Neural progenitor cell (in vitro differentiated cells): ENCODE measurements around the gene MYOF. TPM values are rescaled to one million over a fixed set of nuclear protein-coding genes. Genes with fewer than 3 reads are reported as not detected.

Experiments
- DNase-seq: peaks from one replicate; pipeline ENCODE4 v3.0.0-alpha.2; 2016; ENCODE audit warnings: low spot score
- H2AFZ ChIP-seq: fragments of 200-600 bp; sonication (generic); replicated peaks from 2 replicates; pipeline ENCODE4 v1.6.1; 2016; ENCODE audit warnings: antibody characterized with exemption
- H3F3A ChIP-seq: fragments of 200-600 bp; sonication (generic); 2 replicates; pipeline ENCODE4 v1.6.1; 2016; ENCODE audit warnings: antibody characterized with exemption, low read depth
- H3K27ac ChIP-seq: fragments of 200-600 bp; sonication (generic); 2 replicates; pipeline ENCODE4 v1.5.1; 2016; ENCODE audit warnings: mild to moderate bottlenecking
- H3K27me3 ChIP-seq: fragments of 200-600 bp; sonication (generic); 2 replicates; pipeline ENCODE4 v1.6.1; 2016; ENCODE audit warnings: mild to moderate bottlenecking, moderate library complexity
- H3K36me3 ChIP-seq: fragments of 200-600 bp; sonication (generic); 2 replicates; pipeline ENCODE4 v1.5.1; 2016
- H3K4me1 ChIP-seq: fragments of 200-600 bp; sonication (generic); 2 replicates; pipeline ENCODE4 v1.6.1; 2016; ENCODE audit warnings: mixed run types
- H3K4me2 ChIP-seq: fragments of 200-600 bp; sonication (generic); 2 replicates; pipeline ENCODE4 v1.6.1; 2016
- H3K4me3 ChIP-seq: fragments of 200-600 bp; sonication (generic); 2 replicates; pipeline ENCODE4 v1.5.1; 2016
- H3K79me2 ChIP-seq: fragments of 200-600 bp; sonication (generic); 2 replicates; pipeline ENCODE4 v1.6.1; 2016; ENCODE audit warnings: low read depth
- H3K9ac ChIP-seq: fragments of 200-600 bp; sonication (generic); 2 replicates; pipeline ENCODE4 v1.6.1; 2016
- H3K9me3 ChIP-seq: fragments of 200-600 bp; sonication (generic); 2 replicates; pipeline ENCODE4 v1.5.1; 2016; ENCODE audit warnings: low read depth
- H4K20me1 ChIP-seq: fragments of 200-600 bp; sonication (generic); 2 replicates; pipeline ENCODE4 v1.6.1; 2016; ENCODE audit warnings: low read depth
- H3K27ac Mint-ChIP-seq: 3 replicates; pipeline ENCODE4 v1.8.0; 2021; ENCODE audit warnings: mixed read lengths
- H3K27me3 Mint-ChIP-seq: 2 replicates; pipeline ENCODE4 v1.8.0; 2022; ENCODE audit warnings: low read depth, mild to moderate bottlenecking, inconsistent platforms, moderate library complexity, mixed read lengths; ENCODE audit not compliant: insufficient read depth
- H3K36me3 Mint-ChIP-seq: 3 replicates; pipeline ENCODE4 v1.8.0; 2021; ENCODE audit warnings: mixed read lengths
- H3K4me1 Mint-ChIP-seq: 3 replicates; pipeline ENCODE4 v1.8.0; 2021; ENCODE audit warnings: mixed read lengths
- H3K4me3 Mint-ChIP-seq: 3 replicates; pipeline ENCODE4 v1.8.0; 2021; ENCODE audit warnings: mild to moderate bottlenecking, moderate library complexity, mixed read lengths
- H3K9me3 Mint-ChIP-seq: 3 replicates; pipeline ENCODE4 v1.8.0; 2020; ENCODE audit warnings: mixed read lengths
- CTCF ChIP-seq: fragments of 200-600 bp; sonication (generic); IDR thresholded peaks from 2 replicates; pipeline ENCODE4 v1.5.1; 2017; ENCODE audit warnings: antibody characterized with exemption, mild to moderate bottlenecking
- EZH2 ChIP-seq: fragments of 200-600 bp; sonication (generic); IDR thresholded peaks from 2 replicates; pipeline ENCODE4 v1.6.1; 2017; ENCODE audit warnings: antibody characterized with exemption, mild to moderate bottlenecking, moderate library complexity
- EZH2phosphoT487 ChIP-seq: fragments of 200-600 bp; sonication (generic); IDR thresholded peaks from 2 replicates; pipeline ENCODE4 v1.6.1; 2017; ENCODE audit warnings: antibody characterized with exemption
- small RNA-seq: library from RNA; depleted of rRNA; stranded (forward); fragments of <200 nt; gene quantifications from one replicate; pipeline ENCODE3, GENCODE V24; 2015
- total RNA-seq: library from RNA; depleted of rRNA; stranded (reverse); fragments of >200 nt; gene quantifications from 2 replicates; pipeline ENCODE4 v1.2.3, GENCODE V29; 2015; ENCODE audit warnings: low replicate concordance

The MYOF gene
- total RNA-seq, 1 donor from 2014 or later, result 1.6 TPM

GRCh38 chr10:93261961-93262610 is 220.0 kb downstream of the MYOF start:
- Histone ChIP-seq H3K4me1 (no peaks in the 10 kb centered on the region), H3K4me3 (no peak overlapping the region), H3F3A (no peaks in the 10 kb centered on the region), H3K27ac (no peak overlapping the region), H3K36me3 (no peaks in the 10 kb centered on the region), H3K79me2 (no peaks in the 10 kb centered on the region), H3K9ac (no peak overlapping the region), H2AFZ (no peak overlapping the region), H3K4me2 (no peak overlapping the region), H3K27me3 (no peaks in the 10 kb centered on the region), H3K9me3 (no peaks in the 10 kb centered on the region), H4K20me1 (no peaks in the 10 kb centered on the region)
- Mint-ChIP-seq H3K4me1 (no peaks in the 10 kb centered on the region), H3K36me3 (no peaks in the 10 kb centered on the region), H3K4me3 (no peak overlapping the region), H3K27me3 (no peaks in the 10 kb centered on the region), H3K9me3 (no peaks in the 10 kb centered on the region), H3K27ac (no peak overlapping the region)
- no peak for DNase-seq
- TF ChIP-seq EZH2 (no peak), EZH2phosphoT487 (no peak), CTCF (no peak)

GRCh38 chr10:93261089-93261488 is 221.0 kb downstream of the MYOF start:
- no peak overlapping the region for H2AFZ ChIP-seq
- no peak overlapping the region for H3K9ac ChIP-seq
- Mint-ChIP-seq H3K4me3 (no peak overlapping the region), H3K36me3 (no peaks in the 10 kb centered on the region), H3K27me3 (no peaks in the 10 kb centered on the region), H3K27ac (no peak overlapping the region), H3K9me3 (no peaks in the 10 kb centered on the region), H3K4me1 (no peaks in the 10 kb centered on the region)
- H3F3A ChIP-seq, result no peaks in the 10 kb centered on the region
- no peak overlapping the region for H3K4me2 ChIP-seq
- no peak for TF ChIP-seq CTCF
- TF ChIP-seq EZH2, result no peak
- TF ChIP-seq EZH2phosphoT487, result no peak
- no peaks in the 10 kb centered on the region for H3K27me3 ChIP-seq
- H3K4me1 ChIP-seq, result no peaks in the 10 kb centered on the region
- H3K79me2 ChIP-seq, result no peaks in the 10 kb centered on the region
- H3K9me3 ChIP-seq, result no peaks in the 10 kb centered on the region
- no peak overlapping the region for H3K27ac ChIP-seq
- H4K20me1 ChIP-seq, result no peaks in the 10 kb centered on the region
- no peak overlapping the region for H3K4me3 ChIP-seq
- H3K36me3 ChIP-seq, result no peaks in the 10 kb centered on the region
- DNase-seq, result no peak

- TF ChIP-seq EZH2, result no peak
- no peak for TF ChIP-seq EZH2phosphoT487
- TF ChIP-seq CTCF, result no peak
- no peak overlapping the region for H3K4me3 ChIP-seq
- H3K9ac ChIP-seq, result no peak overlapping the region
- H3K9me3 ChIP-seq, result no peaks in the 10 kb centered on the region
- H3K27ac ChIP-seq, result no peak overlapping the region
- H3K27me3 Mint-ChIP-seq, result no peaks in the 10 kb centered on the region
- no peaks in the 10 kb centered on the region for H4K20me1 ChIP-seq
- no peaks in the 10 kb centered on the region for H3K36me3 Mint-ChIP-seq
- no peak overlapping the region for H3K27ac Mint-ChIP-seq
- H3K9me3 Mint-ChIP-seq, result no peaks in the 10 kb centered on the region
- no peaks in the 10 kb centered on the region for H3K79me2 ChIP-seq
- H2AFZ ChIP-seq, result no peak overlapping the region
- peaks cover 4% of the 10 kb centered on the region for H3F3A ChIP-seq
- no peak overlapping the region for H3K4me3 Mint-ChIP-seq
- H3K4me1 ChIP-seq, result no peaks in the 10 kb centered on the region
- DNase-seq, result no peak
- no peak overlapping the region for H3K4me2 ChIP-seq
- no peaks in the 10 kb centered on the region for H3K36me3 ChIP-seq
- H3K4me1 Mint-ChIP-seq, result no peaks in the 10 kb centered on the region
- no peaks in the 10 kb centered on the region for H3K27me3 ChIP-seq
These were observed 223.0 kb downstream of the MYOF start for GRCh38 chr10:93259126-93259525.

Small RNA genes within 50 kb of the gene (small RNA-seq; reads per million reads assigned to genes)
- gene RNA5SP323, result not detected

Other genes starting within 250 kb of the MYOF start
- gene CEP55, start 14.3 kb upstream of the MYOF start, total RNA-seq, result 36.8 and 57.7 TPM in 2 replicates
- gene FFAR4, start 84.3 kb upstream of the MYOF start, total RNA-seq, result 0.04 and 0.06 TPM in 2 replicates
- 0.28 TPM in 1 of 2 replicates, not detected in the other for gene RBP4, start 118.9 kb upstream of the MYOF start, total RNA-seq
- not detected in 2 replicates for gene PDE6C, start 130.2 kb upstream of the MYOF start, total RNA-seq
- gene FRA10AC1, start 220.3 kb upstream of the MYOF start, total RNA-seq, result 15.8 and 31.4 TPM in 2 replicates